ENCODE measurements around the gene DDX1.

Gene DDX1

GRCh38 chr2:15646661-15647060, 55.0 kb downstream of the DDX1 start:
- no peak overlapping the region for H3K4me3 ChIP-seq (ENCODE audit: insufficient read depth, low read length, poor library complexity, severe bottlenecking)
- no peaks in the 10 kb centered on the region for H3K27me3 ChIP-seq (ENCODE audit: low read length)
- TF ChIP-seq, protein P1, sequence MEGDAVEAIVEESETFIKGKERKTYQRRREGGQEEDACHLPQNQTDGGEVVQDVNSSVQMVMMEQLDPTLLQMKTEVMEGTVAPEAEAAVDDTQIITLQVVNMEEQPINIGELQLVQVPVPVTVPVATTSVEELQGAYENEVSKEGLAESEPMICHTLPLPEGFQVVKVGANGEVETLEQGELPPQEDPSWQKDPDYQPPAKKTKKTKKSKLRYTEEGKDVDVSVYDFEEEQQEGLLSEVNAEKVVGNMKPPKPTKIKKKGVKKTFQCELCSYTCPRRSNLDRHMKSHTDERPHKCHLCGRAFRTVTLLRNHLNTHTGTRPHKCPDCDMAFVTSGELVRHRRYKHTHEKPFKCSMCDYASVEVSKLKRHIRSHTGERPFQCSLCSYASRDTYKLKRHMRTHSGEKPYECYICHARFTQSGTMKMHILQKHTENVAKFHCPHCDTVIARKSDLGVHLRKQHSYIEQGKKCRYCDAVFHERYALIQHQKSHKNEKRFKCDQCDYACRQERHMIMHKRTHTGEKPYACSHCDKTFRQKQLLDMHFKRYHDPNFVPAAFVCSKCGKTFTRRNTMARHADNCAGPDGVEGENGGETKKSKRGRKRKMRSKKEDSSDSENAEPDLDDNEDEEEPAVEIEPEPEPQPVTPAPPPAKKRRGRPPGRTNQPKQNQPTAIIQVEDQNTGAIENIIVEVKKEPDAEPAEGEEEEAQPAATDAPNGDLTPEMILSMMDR (IDR thresholded peaks at IDR 0.05; ENCODE audit: insufficient read depth, low read length, poor library complexity, severe bottlenecking), result no peak
- H3K9me3 ChIP-seq (ENCODE audit: insufficient read depth, low read length), result no peaks in the 10 kb centered on the region
- no peak overlapping the region for H3K9ac ChIP-seq (ENCODE audit: low read length)
- H3K9me2 ChIP-seq (replicated peaks; ENCODE audit: insufficient read depth, low read length), result no peaks in the 10 kb centered on the region
- no peaks in the 10 kb centered on the region for H3F3A ChIP-seq (ENCODE audit: insufficient read depth)
- H2AFZ ChIP-seq (ENCODE audit: low read depth, low read length, severe bottlenecking), result no peak overlapping the region
- no peaks in the 10 kb centered on the region for H3K36me3 ChIP-seq (ENCODE audit: low read length)
- H3K4me2 ChIP-seq (ENCODE audit: low read depth, low read length, poor library complexity, severe bottlenecking), result no peak overlapping the region
- H4K20me1 ChIP-seq (ENCODE audit: low read depth, low read length), result no peaks in the 10 kb centered on the region
- H3K27ac ChIP-seq (ENCODE audit: low read depth, low read length), result no peak overlapping the region
- H3K79me2 ChIP-seq (ENCODE audit: insufficient read depth, low read length), result no peaks in the 10 kb centered on the region

DNA sequence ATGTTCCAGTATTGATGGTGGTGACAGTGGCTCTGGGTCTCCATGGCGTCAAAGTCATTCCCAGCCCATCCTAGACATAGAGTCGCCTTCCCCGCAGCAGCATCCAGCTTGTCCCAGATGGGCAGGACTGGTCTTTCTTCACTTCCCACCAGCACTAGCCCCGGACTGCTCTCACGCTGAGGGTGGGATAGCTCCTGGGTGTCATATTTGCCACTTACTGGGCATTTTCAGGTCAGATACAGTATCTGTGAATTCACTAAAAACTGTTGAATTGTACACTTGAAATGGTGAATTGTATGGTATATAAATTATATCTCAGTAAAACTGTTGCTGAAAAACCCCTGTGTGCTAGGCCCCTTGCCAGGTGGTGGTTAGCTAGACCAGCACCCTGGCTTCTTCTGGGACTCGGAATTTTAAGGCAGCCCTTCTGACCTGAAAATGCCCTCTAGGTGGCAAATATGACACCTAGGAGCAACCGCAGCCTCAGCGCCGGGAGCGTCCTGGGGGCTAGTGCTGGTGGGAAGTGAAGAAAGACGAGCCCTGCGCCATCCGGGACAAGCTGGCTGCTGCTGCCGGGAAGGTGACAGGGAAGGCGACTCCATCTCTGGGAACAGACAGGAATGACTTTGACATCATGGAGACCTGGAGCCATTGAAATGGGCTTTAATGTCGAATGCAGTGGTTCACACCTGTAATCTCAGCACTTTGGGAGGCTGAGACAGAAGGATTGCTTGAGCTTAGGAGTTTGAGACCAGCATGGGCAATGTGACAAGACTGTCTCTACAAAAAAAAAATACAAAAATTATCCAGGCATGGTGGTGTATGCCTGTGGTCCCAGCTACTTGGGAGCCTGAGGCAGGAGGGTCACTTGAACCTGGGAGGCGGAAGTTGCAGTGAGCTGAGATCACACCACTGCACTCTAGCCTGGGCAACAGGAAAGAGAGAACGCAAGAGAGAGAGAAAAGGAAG, 56.2 kb downstream of the DDX1 start:
- Histone ChIP-seq H3K9ac (ENCODE audit: low read length) (no peak overlapping the region), H3K4me3 (ENCODE audit: insufficient read depth, low read length, poor library complexity, severe bottlenecking) (no peak overlapping the region), H3F3A (ENCODE audit: insufficient read depth) (no peaks in the 10 kb centered on the region), H3K79me2 (ENCODE audit: insufficient read depth, low read length) (no peaks in the 10 kb centered on the region), H3K36me3 (ENCODE audit: low read length) (no peaks in the 10 kb centered on the region), H3K27me3 (ENCODE audit: low read length) (no peaks in the 10 kb centered on the region), H2AFZ (ENCODE audit: low read depth, low read length, severe bottlenecking) (no peak overlapping the region), H3K4me2 (ENCODE audit: low read depth, low read length, poor library complexity, severe bottlenecking) (no peak overlapping the region), H3K9me3 (ENCODE audit: insufficient read depth, low read length) (no peaks in the 10 kb centered on the region), H4K20me1 (ENCODE audit: low read depth, low read length) (no peaks in the 10 kb centered on the region), H3K9me2 (replicated peaks; ENCODE audit: insufficient read depth, low read length) (no peaks in the 10 kb centered on the region), H3K27ac (ENCODE audit: low read depth, low read length) (no peak overlapping the region)
- TF ChIP-seq, protein P1 (IDR thresholded peaks at IDR 0.05; ENCODE audit: insufficient read depth, low read length, poor library complexity, severe bottlenecking), result no peak
- TF ChIP-seq EZH2phosphoT487 (conservative IDR thresholded peaks at IDR 0.05; ENCODE audit: low read length), result no peak

GRCh38 chr2:15648593-15649525, 57.2 kb downstream of the DDX1 start:
- Histone ChIP-seq H3K9me2 (replicated peaks; ENCODE audit: insufficient read depth, low read length) (no peaks in the 10 kb centered on the region), H3K4me3 (ENCODE audit: insufficient read depth, low read length, poor library complexity, severe bottlenecking) (no peak overlapping the region), H3F3A (ENCODE audit: insufficient read depth) (no peaks in the 10 kb centered on the region), H3K36me3 (ENCODE audit: low read length) (no peaks in the 10 kb centered on the region), H3K27ac (ENCODE audit: low read depth, low read length) (no peak overlapping the region), H3K4me2 (ENCODE audit: low read depth, low read length, poor library complexity, severe bottlenecking) (no peak overlapping the region), H3K79me2 (ENCODE audit: insufficient read depth, low read length) (no peaks in the 10 kb centered on the region), H3K9ac (ENCODE audit: low read length) (no peak overlapping the region), H4K20me1 (ENCODE audit: low read depth, low read length) (no peaks in the 10 kb centered on the region), H3K27me3 (ENCODE audit: low read length) (no peaks in the 10 kb centered on the region), H2AFZ (ENCODE audit: low read depth, low read length, severe bottlenecking) (no peak overlapping the region), H3K9me3 (ENCODE audit: insufficient read depth, low read length) (no peaks in the 10 kb centered on the region)
- TF ChIP-seq, protein P1 (IDR thresholded peaks at IDR 0.05; ENCODE audit: insufficient read depth, low read length, poor library complexity, severe bottlenecking), result no peak
- no peak for TF ChIP-seq EZH2phosphoT487 (conservative IDR thresholded peaks at IDR 0.05; ENCODE audit: low read length)
